Transverse colon (tissue), 4 donors: ENCODE data around the gene ANKS1B. TPM values are rescaled to one million over a fixed set of nuclear protein-coding genes. Genes with fewer than 3 reads are reported as not detected.

Source experiments
- DNase-seq: peaks from one replicate; pipeline ENCODE4 v3.0.0-alpha.2; 2019
- H3K27ac ChIP-seq, 4 donors: fragments of 200-600 bp; sonication (generic); 2 replicates each; pipeline ENCODE4 v1.5.1; 2016 to 2018; ENCODE audit warnings: inconsistent platforms in 4 of 4
- H3K27me3 ChIP-seq: fragments of 200-600 bp; sonication (generic); 2 replicates; pipeline ENCODE4 v1.5.1; 2017; ENCODE audit warnings: inconsistent platforms
- H3K36me3 ChIP-seq, 4 donors: fragments of 200-600 bp; sonication (generic); 2 replicates each; pipeline ENCODE4 v1.5.1; 2017 to 2019; ENCODE audit warnings: inconsistent platforms in 4 of 4
- H3K4me1 ChIP-seq, 4 donors: fragments of 200-600 bp; sonication (generic); 2 replicates each; pipeline ENCODE4 v1.5.1; 2017 to 2020; ENCODE audit warnings: inconsistent platforms in 4 of 4
- H3K4me3 ChIP-seq, 4 donors: fragments of 200-600 bp; sonication (generic); 1 replicate in 1 of 4; 2 replicates in 3 of 4; pipeline versions ENCODE4 v1.5.1 to v1.6.1; 2017 to 2019; ENCODE audit warnings: inconsistent platforms in 4 of 4
- H3K9me3 ChIP-seq, 2 donors: fragments of 200-600 bp; sonication (generic); 2 replicates each; pipeline ENCODE4 v1.5.1; 2017 to 2019; ENCODE audit warnings: inconsistent platforms in 2 of 2
- EP300 ChIP-seq: sonication (generic); formaldehyde crosslinking; IDR thresholded peaks from one replicate; pipeline ENCODE4 v1.6.1; 2017; ENCODE audit warnings: antibody characterized with exemption, low read depth
- POLR2A ChIP-seq: fragments of 450-650 bp; IDR thresholded peaks from one replicate; pipeline ENCODE4 v1.6.1; 2016; ENCODE audit warnings: antibody characterized with exemption, mild to moderate bottlenecking, moderate library complexity
- POLR2AphosphoS5 ChIP-seq, 3 donors: sonication (generic); formaldehyde crosslinking; IDR thresholded peaks; one replicate each; pipeline ENCODE4 v1.6.1; 2016; ENCODE audit warnings: antibody characterized with exemption in 3 of 3
- WGBS, 2 donors: methylation state at CpG; one replicate each; pipeline ENCODE4 v1.1.5; 2018; ENCODE audit warnings: low coverage in 1 of 2; 5-methylcytosine and 5-hydroxymethylcytosine counted together
- in situ Hi-C, 4 donors: fragments of 200-750 bp; cut with MboI; loops; one replicate each; pipeline versions ENCODE4 v1.15.0 to v1.15.1; 2017; ENCODE audit warnings: low sequenced_read_pairs in 3 of 4, low pct_ligation_motif_present in 1 of 4, low pct_unique_long_range_greater_than_20kb in 1 of 4
- intact Hi-C: fragments of 100-400 bp; cut with DNase I; formaldehyde crosslinking; loops from one replicate; pipeline ENCODE4 v1.15.1; 2023; ENCODE audit warnings: low total_unique reads
- total RNA-seq, 4 donors: library from RNA; depleted of rRNA; stranded (reverse); fragments of >200 nt; gene quantifications; one replicate each; pipeline ENCODE4 v1.1.0, GENCODE V29; 2016
- TF ChIP-seq, protein P1 (sequence below), 5 experiments: fragments of 200-600 bp in 3 of 5; fragments of 450-650 bp in 2 of 5; sonication (generic) in 3 of 5; IDR thresholded peaks; 1 replicate in 2 of 5; 2 replicates in 3 of 5; pipeline ENCODE4 v1.5.1; 2016 to 2017; ENCODE audit warnings: antibody characterized with exemption in 5 of 5, inconsistent platforms in 3 of 5, mild to moderate bottlenecking in 2 of 5, moderate library complexity in 1 of 5

ANKS1B gene
- total RNA-seq, 4 donors from 2014 or later = 1.4 to 6.4 (median 3.5) TPM; not detected in 1

DNA sequence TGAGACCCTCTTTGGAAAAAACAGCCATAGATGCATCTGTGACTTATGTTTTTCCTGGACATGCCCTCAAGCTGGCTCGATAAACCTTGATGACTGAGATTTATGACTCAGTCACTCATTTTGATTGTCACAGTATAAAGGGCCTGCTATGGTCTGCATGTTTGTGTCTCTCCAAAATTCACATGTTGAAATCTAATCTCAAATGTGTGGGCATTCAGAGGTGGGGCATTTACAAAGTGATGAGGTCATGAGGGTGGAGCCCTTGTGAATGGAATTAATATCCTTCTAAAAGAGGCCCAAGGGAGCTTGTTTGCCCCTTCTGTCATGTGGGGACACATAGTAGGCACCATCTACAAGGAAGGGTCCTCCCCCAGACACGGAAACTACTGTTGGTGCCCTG is 966.8 kb downstream of the ANKS1B start:
- 63 to 65% methylated on average over 2 of the region's 2 CpGs for WGBS, 2 donors

DNA sequence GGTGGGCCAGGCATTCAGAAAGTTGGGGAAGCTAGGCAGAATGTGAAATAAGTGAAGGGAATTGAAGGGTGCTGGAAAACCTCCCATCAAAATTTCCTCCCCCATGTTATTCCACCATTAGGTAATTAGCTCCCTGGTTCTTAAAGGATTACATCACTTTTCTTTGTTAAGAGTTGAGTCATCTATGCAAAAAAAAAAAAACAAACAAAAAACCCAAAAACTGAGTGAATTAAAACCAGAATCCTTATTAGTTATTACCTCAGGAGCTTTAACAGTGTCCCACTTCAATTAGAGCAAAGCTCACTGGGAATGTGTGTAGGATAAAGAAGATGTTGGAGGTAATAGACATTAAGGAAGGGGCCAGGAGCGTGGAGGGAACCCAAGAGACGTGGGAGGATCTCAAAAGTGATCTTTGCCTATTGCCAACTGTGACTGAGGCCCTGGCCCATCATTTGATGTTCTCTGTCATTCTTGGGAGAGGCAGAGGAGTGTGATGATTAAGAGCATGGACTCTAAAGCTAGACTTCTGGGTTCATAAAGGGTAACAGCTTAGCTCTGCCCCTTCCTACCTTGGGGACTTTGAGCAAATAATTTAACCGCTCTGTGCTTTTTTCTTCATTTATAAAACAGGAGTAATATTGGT is 975.0 kb downstream of the ANKS1B start:
- Histone ChIP-seq H3K27ac (no peak overlapping the region), H3K36me3 (no peaks in the 10 kb centered on the region), H3K4me3 (no peak overlapping the region), H3K27me3 (no peaks in the 10 kb centered on the region), H3K9me3 (no peaks in the 10 kb centered on the region), H3K4me1 (no peaks in the 10 kb centered on the region)
- 59 to 62% methylated on average over 3 of the region's 3 CpGs for WGBS, 2 donors
- TF ChIP-seq POLR2AphosphoS5 (IDR thresholded peaks at IDR 0.05) = no peak
- TF ChIP-seq, protein P1, sequence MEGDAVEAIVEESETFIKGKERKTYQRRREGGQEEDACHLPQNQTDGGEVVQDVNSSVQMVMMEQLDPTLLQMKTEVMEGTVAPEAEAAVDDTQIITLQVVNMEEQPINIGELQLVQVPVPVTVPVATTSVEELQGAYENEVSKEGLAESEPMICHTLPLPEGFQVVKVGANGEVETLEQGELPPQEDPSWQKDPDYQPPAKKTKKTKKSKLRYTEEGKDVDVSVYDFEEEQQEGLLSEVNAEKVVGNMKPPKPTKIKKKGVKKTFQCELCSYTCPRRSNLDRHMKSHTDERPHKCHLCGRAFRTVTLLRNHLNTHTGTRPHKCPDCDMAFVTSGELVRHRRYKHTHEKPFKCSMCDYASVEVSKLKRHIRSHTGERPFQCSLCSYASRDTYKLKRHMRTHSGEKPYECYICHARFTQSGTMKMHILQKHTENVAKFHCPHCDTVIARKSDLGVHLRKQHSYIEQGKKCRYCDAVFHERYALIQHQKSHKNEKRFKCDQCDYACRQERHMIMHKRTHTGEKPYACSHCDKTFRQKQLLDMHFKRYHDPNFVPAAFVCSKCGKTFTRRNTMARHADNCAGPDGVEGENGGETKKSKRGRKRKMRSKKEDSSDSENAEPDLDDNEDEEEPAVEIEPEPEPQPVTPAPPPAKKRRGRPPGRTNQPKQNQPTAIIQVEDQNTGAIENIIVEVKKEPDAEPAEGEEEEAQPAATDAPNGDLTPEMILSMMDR (IDR thresholded peaks at IDR 0.05) = no peak
- TF ChIP-seq EP300 = no peak
- no peak for TF ChIP-seq POLR2A
- no peak for DNase-seq
- in situ Hi-C loops (no loop called here), intact Hi-C loops (no loop called here)

More for the DNA sequence above, 966.8 kb downstream of the ANKS1B start:
- Histone ChIP-seq H3K9me3 (no peaks in the 10 kb centered on the region), H3K4me1 (no peaks in the 10 kb centered on the region), H3K36me3 (no peaks in the 10 kb centered on the region), H3K27ac (no peak overlapping the region), H3K27me3 (no peaks in the 10 kb centered on the region), H3K4me3 (no peak overlapping the region)
- intact Hi-C loops = no loop called here
- in situ Hi-C loops = no loop called here
- no peak for DNase-seq
- TF ChIP-seq POLR2A (no peak), POLR2AphosphoS5 (IDR thresholded peaks at IDR 0.05) (no peak), EP300 (no peak)
- TF ChIP-seq, protein P1 (IDR thresholded peaks at IDR 0.05) = no peak

DNA sequence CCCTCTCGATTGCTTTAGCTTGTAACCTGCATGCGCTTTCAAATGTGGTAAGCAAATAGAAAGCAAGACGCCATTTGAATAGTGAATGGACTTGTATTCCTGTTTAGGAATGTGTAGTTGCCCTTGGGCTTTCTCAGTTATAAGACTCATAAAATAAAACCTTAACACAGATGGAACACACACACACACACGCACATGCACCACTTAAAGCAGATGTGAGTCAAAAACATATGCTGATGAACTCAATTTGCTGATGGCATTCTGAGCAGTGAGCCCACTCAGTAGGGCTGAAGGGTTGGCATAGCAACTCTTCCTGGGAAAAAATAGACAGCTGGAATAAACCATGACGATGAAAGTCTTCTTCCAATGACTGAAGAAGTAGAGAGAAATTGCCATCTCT is 979.1 kb downstream of the ANKS1B start:
- DNase-seq = no peak
- no peaks in the 10 kb centered on the region for H3K36me3 ChIP-seq
- no peaks in the 10 kb centered on the region for H3K9me3 ChIP-seq
- TF ChIP-seq, protein P1 (IDR thresholded peaks at IDR 0.05) = no peak
- no peak for TF ChIP-seq EP300
- no peak for TF ChIP-seq POLR2A
- no peak for TF ChIP-seq POLR2AphosphoS5 (IDR thresholded peaks at IDR 0.05)
- no peaks in the 10 kb centered on the region for H3K4me1 ChIP-seq
- H3K4me3 ChIP-seq = no peak overlapping the region
- H3K27me3 ChIP-seq = no peaks in the 10 kb centered on the region
- H3K27ac ChIP-seq = no peak overlapping the region
- intact Hi-C loops (no loop called here), in situ Hi-C loops (no loop called here)
- 73 to 87% methylated on average over 5 of the region's 5 CpGs for WGBS, 2 donors

DNA sequence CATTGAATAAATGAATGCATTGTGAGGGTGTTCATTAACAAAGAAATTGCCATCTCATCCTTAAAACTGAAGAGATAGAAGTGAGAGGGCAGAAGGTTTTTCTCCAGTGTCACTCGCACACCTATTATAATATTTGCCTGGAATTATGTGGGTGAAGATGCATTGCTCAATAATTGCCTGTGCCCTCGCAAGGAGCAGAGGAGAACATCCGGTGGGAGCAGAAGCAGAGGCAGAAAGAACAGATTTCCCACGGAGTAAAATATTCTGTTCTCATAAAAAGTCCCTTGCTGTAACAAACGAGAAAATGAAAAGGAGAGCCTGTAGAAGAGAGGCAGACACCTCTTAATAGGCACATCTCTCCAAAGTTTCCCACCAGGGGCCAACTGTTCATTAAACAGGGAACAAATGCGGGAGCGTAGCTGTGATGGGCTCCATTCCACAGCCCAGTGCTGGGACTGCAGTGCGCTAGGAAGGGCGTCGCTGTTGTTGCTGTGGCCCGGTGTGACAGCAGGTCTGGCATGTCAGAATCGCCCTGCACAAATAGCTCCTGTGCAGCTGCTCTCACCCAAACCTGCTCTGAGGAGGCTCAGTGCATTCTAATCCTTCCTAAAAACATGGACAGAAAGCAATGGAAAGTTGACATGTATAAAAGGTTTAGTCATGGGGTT is 979.8 kb downstream of the ANKS1B start:
- no peak for TF ChIP-seq POLR2A
- TF ChIP-seq, protein P1 (IDR thresholded peaks at IDR 0.05) = no peak
- H3K4me1 ChIP-seq = no peaks in the 10 kb centered on the region
- H3K4me3 ChIP-seq = no peak overlapping the region
- in situ Hi-C loops = no loop called here
- no peak overlapping the region for H3K27ac ChIP-seq
- DNase-seq = no peak
- 85 to 90% methylated on average over 4 to 12 of the region's 12 CpGs for WGBS, 2 donors
- intact Hi-C loops = no loop called here
- no peaks in the 10 kb centered on the region for H3K9me3 ChIP-seq
- H3K27me3 ChIP-seq = no peaks in the 10 kb centered on the region
- H3K36me3 ChIP-seq = no peaks in the 10 kb centered on the region
